22Rv1 (cell line): ENCODE data around the gene TNRC6C.

Experiments
- ZFX ChIP-seq: fragments of 450-650 bp; IDR thresholded peaks from 2 replicates; pipeline ENCODE4 v1.6.1; 2017; ENCODE audit warnings: antibody characterized with exemption, borderline replicate concordance
- TF ChIP-seq, protein P1 (sequence below): fragments of 450-650 bp; IDR thresholded peaks from 2 replicates; pipeline ENCODE4 v1.5.1; 2017; ENCODE audit warnings: mild to moderate bottlenecking

DNA sequence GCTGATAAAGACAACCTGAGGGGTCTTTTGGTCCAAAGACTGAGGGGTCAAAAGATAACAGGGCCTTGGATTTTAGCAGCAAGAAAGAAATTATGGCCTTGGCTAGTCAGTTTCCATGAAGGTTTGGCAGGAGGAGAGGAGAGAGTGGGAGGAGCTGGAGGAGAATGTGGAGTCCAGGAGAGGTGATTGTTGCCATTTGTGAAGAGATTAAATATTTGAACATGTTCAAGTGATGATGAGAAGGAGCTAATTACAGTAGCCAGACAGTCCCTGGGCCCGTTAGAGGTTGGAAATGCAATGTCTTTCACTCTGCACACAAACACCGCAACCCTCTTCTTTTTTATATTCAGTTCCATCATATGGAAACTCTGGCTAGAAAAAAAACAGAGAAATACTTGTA, 68.6 kb downstream of the TNRC6C start:
- TF ChIP-seq, protein P1, sequence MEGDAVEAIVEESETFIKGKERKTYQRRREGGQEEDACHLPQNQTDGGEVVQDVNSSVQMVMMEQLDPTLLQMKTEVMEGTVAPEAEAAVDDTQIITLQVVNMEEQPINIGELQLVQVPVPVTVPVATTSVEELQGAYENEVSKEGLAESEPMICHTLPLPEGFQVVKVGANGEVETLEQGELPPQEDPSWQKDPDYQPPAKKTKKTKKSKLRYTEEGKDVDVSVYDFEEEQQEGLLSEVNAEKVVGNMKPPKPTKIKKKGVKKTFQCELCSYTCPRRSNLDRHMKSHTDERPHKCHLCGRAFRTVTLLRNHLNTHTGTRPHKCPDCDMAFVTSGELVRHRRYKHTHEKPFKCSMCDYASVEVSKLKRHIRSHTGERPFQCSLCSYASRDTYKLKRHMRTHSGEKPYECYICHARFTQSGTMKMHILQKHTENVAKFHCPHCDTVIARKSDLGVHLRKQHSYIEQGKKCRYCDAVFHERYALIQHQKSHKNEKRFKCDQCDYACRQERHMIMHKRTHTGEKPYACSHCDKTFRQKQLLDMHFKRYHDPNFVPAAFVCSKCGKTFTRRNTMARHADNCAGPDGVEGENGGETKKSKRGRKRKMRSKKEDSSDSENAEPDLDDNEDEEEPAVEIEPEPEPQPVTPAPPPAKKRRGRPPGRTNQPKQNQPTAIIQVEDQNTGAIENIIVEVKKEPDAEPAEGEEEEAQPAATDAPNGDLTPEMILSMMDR, result no peak
- TF ChIP-seq ZFX, result no peak
